NOMO-1 (cell line): Measurements from ENCODE around the gene PGA3.
"Not testable (repeated sequence)": the region's sequence is repeated elsewhere in the genome, so short reads cannot be mapped to it uniquely, and the experiment has no call there.

ENCODE experiments used
- DNase-seq, 2 experiments: peaks; one replicate each; lab custom pipeline; 2025; ENCODE audit not compliant: unreplicated experiment in 2 of 2; lab: John Stamatoyannopoulos, UW

Gene PGA3

GRCh38 chr11:61170566-61170965, 32.7 kb upstream of the PGA3 start:
- no peak for DNase-seq

DNA sequence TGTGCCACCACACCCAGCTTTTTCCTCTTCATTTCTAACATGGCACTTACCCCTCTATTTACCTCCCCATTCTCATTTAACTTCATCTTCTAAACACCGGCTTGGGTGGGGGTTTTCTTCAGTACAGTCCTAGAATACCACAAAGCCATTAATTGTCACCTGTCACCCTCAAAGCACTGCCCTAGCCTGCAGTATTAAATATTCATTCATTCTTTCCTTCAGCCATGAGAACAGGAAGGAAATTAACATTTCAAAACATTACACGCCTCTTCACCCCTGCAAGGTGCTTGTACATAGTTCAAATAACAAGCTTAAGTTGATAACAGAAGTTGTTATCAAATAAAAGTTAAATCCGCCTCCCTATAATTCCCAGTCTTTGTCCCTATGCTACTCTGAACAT, 31.4 kb upstream of the PGA3 start:
- DNase-seq: peak in 1 of 2 experiments; percentile 45

DNA sequence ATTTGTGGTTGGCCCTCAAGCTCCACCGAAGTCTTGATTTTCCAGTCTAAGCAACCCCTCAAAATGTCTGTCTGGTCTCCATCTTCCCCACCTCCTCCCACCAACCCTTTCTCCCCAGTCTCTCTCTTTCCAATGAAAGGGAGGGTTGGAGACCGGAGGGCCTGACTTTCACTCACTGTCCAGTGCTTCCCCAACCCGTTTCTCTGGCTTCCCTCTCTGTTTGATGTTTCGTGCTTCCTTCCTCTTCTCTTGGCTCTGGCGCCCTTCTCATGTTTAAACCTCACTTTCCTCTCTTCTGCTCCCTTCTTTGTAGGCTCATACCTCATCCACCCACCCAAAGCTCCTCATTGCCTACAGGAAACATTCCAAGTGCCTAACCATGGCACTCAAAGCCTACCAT, 31.0 kb upstream of the PGA3 start:
- DNase-seq: peak in 1 of 2 experiments; percentile 17

DNA sequence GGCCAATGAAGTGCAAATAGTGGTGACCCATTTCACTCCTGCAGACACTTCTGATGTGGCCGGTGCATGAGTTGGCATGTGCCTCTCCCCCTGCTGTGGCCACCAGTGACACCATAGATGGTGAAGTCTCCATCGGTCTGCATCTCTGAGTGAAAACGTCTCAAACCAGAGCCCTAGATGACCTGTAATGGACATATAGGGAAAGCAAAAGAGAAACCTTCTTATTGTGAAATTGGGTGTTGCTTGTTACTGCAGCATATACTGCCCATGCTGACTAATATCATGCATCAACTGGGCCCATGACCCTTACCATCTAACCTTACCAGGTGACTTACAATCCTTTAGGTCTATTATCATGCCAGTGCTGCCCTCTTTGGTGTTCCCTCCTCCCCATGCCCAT, 30.4 kb upstream of the PGA3 start:
- DNase-seq: no peak

DNA sequence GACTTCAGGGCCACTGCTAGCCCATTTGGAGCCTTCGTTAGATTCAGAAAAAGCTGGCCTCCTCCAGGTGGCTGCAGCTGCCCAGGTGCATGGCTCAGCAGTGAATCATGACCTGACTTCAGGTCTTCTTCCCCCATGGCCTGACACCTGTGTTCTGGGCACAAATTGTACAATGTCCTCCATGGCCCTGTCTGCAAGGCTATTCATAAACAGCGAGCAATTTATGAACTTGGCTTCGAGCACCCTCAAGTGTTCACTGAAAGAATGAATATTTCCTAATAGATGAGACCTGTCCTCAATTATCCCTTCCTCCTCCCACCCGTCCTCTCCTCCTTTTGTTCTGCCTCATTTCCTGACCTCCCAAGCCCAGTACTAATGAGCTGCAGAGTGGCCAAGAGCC, 29.9 kb upstream of the PGA3 start:
- no peak for DNase-seq

DNA sequence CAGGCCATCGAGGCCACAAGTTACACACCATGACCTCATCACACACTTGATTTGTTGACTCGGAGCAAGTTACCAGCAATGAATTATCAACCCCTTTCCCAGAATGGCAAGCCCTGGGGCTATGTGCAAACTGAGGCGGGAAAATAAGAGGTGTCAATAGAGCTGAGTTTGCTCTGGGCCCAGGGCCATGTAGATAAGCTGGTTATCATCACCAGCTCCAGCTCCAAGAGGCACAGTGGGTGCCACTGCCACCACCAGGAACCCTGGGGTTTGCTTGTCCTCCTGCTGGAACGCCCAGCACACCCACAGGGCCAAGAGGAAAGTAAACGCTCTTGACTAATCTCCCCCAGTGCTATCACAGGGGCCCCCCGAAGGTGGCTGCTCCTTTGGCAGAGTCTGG, 29.0 kb upstream of the PGA3 start:
- DNase-seq: no peak

GRCh38 chr11:61174949-61175348, 28.4 kb upstream of the PGA3 start:
- no peak for DNase-seq

DNA sequence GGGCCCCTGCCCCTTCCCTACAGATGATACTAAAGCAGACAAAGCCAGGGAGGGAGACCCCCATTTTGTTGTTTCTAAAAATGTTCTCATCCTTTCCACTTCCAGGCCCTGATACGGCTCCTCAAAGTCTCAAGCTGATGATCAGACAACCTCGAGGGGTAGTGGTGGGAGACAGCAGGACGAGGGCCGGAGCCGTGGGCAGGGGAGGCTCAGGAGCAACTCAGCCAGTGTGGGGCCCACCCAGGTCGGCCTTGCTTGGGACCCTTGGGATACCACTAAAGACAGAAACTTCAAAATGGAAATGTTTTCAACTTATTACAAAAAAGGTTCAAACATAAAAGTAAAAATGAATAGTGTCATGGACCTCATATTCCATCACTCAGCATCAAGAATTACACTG, 26.9 kb upstream of the PGA3 start:
- no peak for DNase-seq

GRCh38 chr11:61180205-61180604, 23.1 kb upstream of the PGA3 start:
- not testable (repeated sequence) for DNase-seq

DNA sequence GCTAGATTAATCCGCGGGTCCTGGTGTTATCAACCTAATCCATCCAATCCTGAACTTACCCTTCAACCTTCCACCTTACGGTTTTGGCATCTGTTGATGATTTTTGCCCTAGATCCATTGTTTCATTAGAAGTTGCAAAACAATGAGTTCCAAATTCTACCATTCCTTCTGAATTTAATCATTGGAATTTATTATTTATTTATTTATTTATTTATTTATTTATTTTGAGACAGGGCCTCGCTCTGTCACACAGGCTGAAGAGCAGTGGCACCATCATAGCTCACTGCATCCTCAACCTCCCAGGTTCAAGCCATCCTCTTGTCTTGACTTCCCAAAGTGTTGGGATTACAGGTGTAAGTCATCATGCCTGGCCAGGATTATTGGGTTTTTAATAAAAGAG, 21.8 kb upstream of the PGA3 start:
- DNase-seq: no peak

DNA sequence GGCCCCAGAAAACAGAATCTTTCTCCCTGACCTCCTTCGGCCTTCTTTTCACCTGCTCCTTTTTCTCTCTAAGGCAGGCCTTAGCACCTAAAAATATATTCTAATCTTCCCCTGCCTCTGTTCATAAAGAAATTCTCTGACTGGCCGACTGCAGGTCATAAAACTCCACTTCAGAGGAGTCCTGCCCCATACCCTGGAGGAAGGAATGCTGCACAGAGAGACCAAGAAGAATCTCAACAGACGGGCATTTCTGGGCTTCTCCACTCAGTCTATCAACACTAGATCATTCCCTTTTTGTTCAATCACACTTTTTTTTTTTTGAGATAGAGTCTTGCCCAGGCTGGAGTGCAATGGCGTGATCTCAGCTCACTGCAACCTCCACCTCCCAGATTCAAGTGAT, 19.7 kb upstream of the PGA3 start:
- no peak for DNase-seq

DNA sequence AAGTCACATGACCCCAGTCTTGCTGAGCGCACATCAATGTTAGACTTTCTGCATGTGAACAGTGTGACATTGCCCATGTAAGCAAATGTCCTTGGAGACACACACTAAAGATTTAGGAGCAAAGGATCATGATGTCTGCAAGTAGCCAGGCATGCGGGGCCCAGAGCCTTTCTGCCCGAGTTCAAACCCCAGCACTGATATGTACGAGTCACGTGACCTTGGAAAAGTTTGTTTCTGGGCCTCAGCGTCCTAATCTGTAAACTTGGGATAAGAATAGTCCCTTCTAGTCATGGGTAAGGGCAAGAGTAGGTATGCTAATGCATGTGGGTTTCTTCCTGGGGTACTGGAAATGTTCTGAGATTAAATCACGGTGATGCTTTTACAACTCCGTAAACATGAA, 16.8 kb upstream of the PGA3 start:
- no peak for DNase-seq

- peak; percentile 32 to 70 for DNase-seq
Observed at GRCh38 chr11:61187505-61188130, 15.7 kb upstream of the PGA3 start.

DNA sequence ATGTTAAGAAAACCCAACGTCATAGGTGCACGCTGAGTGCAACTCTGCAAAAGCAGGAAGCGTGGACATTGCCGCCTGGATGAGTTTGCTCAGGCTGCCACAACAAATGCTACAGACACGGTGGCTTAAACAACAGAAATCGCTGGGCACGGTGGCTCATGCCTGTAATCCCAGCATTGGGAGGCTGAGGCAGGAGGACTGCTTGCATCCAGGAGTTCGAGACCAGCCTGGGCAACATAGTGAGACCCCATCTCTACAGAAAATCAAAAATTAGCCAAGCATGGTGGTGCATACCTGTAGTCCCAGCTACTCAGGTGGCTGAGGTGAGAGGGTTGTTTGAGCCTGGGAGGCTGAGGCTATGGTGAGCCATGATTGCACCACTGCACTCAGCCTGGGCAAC, 13.4 kb upstream of the PGA3 start:
- DNase-seq: no peak

DNA sequence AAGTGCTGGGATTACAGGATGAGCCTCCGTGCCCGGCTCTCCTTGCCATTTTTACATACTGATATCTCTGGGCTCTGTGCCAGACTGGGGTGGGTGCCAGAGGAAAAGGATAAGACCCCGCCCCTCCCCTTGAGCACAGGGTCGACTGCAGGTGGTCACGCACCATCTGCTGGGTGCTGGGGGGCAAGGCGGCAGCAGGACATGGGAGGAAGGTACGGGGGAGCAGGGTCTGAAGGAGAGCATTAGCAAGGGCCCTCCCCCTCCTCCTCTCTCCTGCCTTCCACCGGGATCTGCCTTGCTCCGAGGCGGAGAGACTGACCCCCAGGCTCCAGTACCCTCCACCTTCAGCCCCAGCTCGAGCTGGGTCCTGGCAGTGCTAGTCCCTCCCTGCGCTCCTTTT, 9.7 kb upstream of the PGA3 start:
- no peak for DNase-seq

DNA sequence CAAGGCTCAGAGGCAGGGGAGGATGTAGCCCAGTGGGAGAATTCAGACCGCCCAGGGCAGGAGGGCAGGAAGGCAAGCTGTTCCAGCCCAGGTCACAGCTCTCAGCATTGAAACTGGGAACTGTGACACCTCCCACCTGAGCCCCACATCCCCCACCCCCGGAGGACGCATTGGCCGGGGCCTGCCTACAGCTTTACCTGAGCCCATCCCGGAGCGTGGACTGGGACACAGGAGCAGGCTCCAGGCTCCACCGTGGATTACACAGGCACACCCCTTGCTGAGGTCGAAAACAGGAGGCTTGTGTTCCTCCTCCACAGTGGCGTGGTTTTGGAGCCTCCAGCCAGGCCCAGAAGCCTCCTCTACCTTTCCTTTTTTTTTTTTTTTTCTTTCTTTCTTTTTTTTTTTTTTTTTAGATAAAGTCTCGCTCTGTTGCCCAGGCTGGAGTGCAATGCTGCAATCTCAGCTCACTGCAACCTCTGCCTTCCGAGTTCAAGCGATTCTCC, 9.1 kb upstream of the PGA3 start:
- no peak for DNase-seq

DNA sequence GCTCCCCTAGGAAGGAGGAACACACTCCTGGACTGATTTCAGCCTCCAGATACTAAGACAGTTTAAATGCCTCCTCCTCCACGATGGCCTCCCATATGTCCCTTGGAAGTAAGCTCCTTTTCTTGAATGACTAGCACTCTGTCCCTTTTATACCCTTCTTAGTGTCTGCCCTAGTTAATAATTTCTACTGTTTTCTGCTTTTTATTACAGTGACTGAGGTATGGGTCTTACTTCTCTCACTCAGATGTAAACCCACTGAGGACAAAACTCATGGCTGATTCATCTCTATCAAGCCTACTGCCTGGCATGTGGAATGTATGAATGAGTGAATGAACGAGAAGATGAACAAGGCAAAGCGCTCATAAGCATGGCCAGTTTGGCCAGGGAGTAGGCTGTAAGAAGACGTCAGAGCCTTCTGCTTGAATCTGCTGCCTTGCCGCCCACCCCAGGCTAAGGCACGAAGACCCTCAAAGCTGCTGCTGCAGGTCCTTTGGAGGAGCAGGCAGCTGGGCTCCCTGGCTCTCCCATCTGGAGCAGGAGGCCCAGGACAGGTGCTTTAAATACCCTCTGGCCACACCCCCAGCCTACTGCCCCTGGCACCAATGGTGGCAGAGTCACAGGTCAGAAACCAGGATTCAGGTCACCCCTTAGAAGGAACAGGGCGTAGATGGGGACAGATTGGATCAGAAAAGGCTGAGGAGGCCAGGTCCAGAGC, 8.2 kb upstream of the PGA3 start:
- DNase-seq: no peak

- no peak for DNase-seq
Observed at GRCh38 chr11:61195719-61196118, 7.6 kb upstream of the PGA3 start.

GRCh38 chr11:61198361-61198760, 5.0 kb upstream of the PGA3 start:
- DNase-seq: no peak

- no peak for DNase-seq
Observed at GRCh38 chr11:61198948-61199523, 4.3 kb upstream of the PGA3 start.

GRCh38 chr11:61201476-61201875, 1.8 kb upstream of the PGA3 start:
- DNase-seq: no peak

- DNase-seq: not testable (repeated sequence)
Observed at GRCh38 chr11:61203873-61204272, 558 bp downstream of the PGA3 start.
